ENCODE measurements around the gene CRYGA. TPM values are rescaled to one million over a fixed set of nuclear protein-coding genes. Genes with fewer than 3 reads are reported as not detected.
A peak's percentile ranks its signal among the peaks of the same experiment; 100 is the strongest.

CRYGA gene
- total RNA-seq, 1 experiment from 2014 or later: not detected

GRCh38 chr2:208195531-208195930, 32.1 kb upstream of the CRYGA start (continued):
- TF ChIP-seq ELF4 (CRISPR knock-in tag; IDR thresholded peaks at IDR 0.05; ENCODE audit: low read depth) (no peak), FOXP4 (CRISPR knock-in tag; IDR thresholded peaks at IDR 0.05) (no peak), E2F1 (CRISPR knock-in tag; IDR thresholded peaks at IDR 0.05) (no peak), E2F5 (CRISPR knock-in tag; IDR thresholded peaks at IDR 0.05) (no peak), ZSCAN18 (CRISPR knock-in tag; IDR thresholded peaks at IDR 0.05) (no peak)

GRCh38 chr2:208192611-208193236, 29.3 kb upstream of the CRYGA start:
- Mint-ChIP-seq H3K4me3 (no peak overlapping the region), H3K27me3 (ENCODE audit: low read depth) (no peaks in the 10 kb centered on the region), H3K9me3 (no peaks in the 10 kb centered on the region), H3K36me3 (no peaks in the 10 kb centered on the region), H3K4me1 (peaks cover 32% of the 10 kb centered on the region), H3K27ac (no peak overlapping the region)
- ChIA-PET POLR2A (interaction anchor here (1.2 kb wide), 1 partner anchor 62 kb away, joined by 5 read pairs; no protein-coding TSS in a partner anchor), CTCF (interaction anchor here (1.2 to 1.5 kb wide), 2 partner anchors 17 to 62 kb away, joined by 4 read pairs; partner anchors contain the start of gene IDH1)
- ATAC-seq: no peak
- no peak for TF ChIP-seq ATF2 (CRISPR knock-in tag; IDR thresholded peaks at IDR 0.05; ENCODE audit: borderline replicate concordance, low read depth)
- no peak for TF ChIP-seq NR2C2 (CRISPR knock-in tag; IDR thresholded peaks at IDR 0.05)
- TF ChIP-seq IRF2 (CRISPR knock-in tag; IDR thresholded peaks at IDR 0.05; ENCODE audit: borderline replicate concordance, low read depth): no peak
- no peak for TF ChIP-seq CTCF (IDR thresholded peaks at IDR 0.05)
- no peak for TF ChIP-seq ZBTB21 (CRISPR knock-in tag; IDR thresholded peaks at IDR 0.05; ENCODE audit: borderline replicate concordance)
- no peak for DNase-seq (ENCODE audit: low spot score)

- ChIA-PET POLR2A (no interaction called here), CTCF (no interaction called here)
- Mint-ChIP-seq H3K36me3 (no peaks in the 10 kb centered on the region), H3K27ac (no peak within 1 kb of the TSS), H3K4me1 (peaks cover 58% of the 10 kb centered on the region), H3K4me3 (no peak within 1 kb of the TSS), H3K9me3 (no peaks in the 10 kb centered on the region), H3K27me3 (ENCODE audit: low read depth) (no peaks in the 10 kb centered on the region)
- ATAC-seq: peak; percentile 39
- no peak for DNase-seq (ENCODE audit: low spot score)
- no peak for TF ChIP-seq AFF4 (CRISPR knock-in tag; IDR thresholded peaks at IDR 0.05; ENCODE audit: borderline replicate concordance)
- TF ChIP-seq ATF2 (CRISPR knock-in tag; IDR thresholded peaks at IDR 0.05; ENCODE audit: borderline replicate concordance, low read depth): no peak
- TF ChIP-seq FOXK1 (CRISPR knock-in tag; IDR thresholded peaks at IDR 0.05): no peak
Observed at GRCh38 chr2:208189810-208190503, 26.6 kb upstream of the CRYGA start, which contains the start of gene C2orf80. TSS of gene C2orf80 (minus strand) at chr2:208190030. CDS start at chr2:208186986, 3,044 bp downstream.
